NCI-H2171 (cell line): Measurements from ENCODE around the gene ZBED1.
"Not testable (repeated sequence)": the region's sequence is repeated elsewhere in the genome, so short reads cannot be mapped to it uniquely, and the experiment has no call there.

Source experiments
- DNase-seq: peaks from one replicate; lab custom pipeline; 2025; lab: John Stamatoyannopoulos, UW

Gene ZBED1

DNA sequence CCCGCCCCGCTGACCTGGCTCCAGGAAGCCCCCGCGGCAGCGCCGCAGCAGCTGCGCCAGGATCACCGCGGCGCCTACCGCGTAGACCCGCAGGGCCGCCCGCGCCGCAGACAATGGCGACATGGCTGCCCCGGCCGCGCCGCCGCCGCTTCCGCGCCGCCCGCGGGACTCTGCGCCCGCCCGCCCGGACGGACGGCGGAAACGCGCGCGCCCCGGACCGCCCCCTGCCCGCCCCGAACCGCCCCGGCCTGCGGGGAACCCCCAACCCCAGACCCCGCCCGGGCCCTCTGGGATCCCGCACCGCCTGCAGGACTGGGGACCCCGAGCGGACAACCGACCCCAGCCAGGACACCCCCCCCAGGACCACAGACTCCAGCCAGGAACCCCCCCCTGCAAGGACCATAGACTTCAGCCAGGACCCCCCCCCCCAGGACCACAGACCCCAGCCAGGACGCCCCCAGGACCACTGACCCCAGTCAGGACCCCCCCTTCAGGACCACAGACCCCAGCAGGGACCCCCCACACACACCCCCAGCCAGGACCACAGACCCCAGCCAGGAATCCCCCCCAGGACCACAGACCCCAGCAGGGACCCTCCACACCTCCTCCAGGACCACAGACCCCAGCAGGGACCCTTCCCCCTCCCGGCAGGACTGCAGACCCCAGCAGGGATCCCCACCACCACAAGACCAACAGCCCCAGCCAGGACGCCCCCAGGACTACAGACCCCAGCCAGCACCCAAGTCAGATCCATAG lies at the start of gene ZBED1, which contains the start of gene DHRSX:
ZBED1 (minus strand) TSS at position 174 of the 756 bp plus-strand sequence. CDS start 10,257 bp downstream, outside the sequence.
DHRSX (minus strand) TSS at position 174 of the 756 bp plus-strand sequence; CDS start at position 123, 51 bp downstream.
- DNase-seq, result no peak

- DNase-seq, result no peak
These were observed 49.1 kb upstream of the ZBED1 start for GRCh38 chrX:2549876-2550275.

DNA sequence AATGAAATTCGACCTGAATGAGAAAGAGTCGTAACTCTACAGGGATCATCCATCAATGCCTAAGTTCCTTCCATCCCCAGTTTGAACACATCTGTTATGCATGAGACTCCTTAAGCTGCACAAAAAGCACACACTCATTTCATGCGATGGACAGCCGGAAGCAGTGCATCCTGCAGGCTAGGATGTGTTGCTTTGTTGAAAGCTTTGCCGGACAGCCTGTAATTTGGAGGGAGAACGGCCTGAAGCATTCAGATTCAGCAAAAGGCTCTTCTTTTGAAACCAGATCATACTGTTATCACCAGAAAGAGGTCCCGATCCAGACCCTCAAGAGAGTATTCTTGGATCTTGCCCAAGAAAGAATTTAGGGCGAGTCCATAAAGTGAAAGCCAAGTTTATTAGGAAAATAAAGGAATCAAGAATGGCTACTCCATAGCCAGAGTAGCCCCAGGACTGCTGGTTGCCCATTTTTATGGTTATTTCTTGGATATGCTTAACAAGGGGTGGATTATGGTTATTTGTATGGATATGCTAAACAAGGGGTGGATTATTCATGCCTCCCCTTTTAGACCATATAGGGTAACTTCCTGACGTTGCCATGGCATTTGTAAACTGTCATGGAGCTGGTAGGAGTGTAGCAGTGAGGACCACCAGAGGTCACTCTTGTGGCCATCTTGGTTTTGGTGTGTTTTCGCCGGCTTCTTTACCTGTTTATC lies 48.1 kb upstream of the ZBED1 start:
- DNase-seq, result no peak

- no peak for DNase-seq
These were observed 47.0 kb upstream of the ZBED1 start for GRCh38 chrX:2547736-2548135.

DNA sequence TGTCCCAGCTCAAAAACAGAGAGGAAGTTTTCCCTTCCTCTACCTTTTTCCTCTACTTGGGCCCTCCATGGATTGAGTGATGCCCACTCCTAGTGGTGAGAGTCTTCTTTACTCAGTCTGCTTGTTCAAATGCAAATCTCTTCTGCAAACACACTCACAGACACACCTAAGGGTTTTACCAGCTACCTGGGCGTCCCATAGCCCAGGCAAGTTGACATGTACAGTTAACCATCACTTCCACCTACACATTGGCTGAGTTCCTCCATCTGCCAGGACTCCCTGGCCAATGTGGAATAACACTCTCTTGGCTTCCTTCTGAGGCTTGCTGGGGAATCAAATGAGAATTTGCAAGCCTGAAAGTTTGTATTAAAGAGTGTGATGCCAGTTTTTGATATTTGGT lies 45.7 kb upstream of the ZBED1 start:
- no peak for DNase-seq

DNA sequence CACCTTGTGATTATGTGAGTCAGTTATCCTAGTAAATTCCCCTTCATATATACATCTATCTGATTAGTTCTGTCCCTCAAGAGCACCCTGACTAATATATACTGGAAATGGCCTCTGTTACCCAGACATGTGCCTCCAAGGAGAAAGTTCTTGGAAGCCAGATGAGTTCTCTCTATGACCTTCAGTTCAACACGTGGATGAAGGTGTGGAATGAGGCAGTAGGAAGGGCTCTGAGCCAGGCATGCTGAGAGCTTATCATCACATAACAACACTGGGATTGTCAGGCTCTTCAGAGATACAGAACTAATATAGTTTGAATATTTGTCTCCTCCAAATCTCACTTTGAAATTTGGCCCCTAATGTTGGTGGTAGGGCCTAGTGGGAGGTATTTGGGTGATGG lies 44.4 kb upstream of the ZBED1 start:
- no peak for DNase-seq

GRCh38 chrX:2542826-2543521 lies 42.2 kb upstream of the ZBED1 start:
- no peak for DNase-seq

- no peak for DNase-seq
These were observed 40.8 kb upstream of the ZBED1 start for GRCh38 chrX:2541603-2542002.

GRCh38 chrX:2540426-2540947 lies 39.7 kb upstream of the ZBED1 start:
- no peak for DNase-seq

DNA sequence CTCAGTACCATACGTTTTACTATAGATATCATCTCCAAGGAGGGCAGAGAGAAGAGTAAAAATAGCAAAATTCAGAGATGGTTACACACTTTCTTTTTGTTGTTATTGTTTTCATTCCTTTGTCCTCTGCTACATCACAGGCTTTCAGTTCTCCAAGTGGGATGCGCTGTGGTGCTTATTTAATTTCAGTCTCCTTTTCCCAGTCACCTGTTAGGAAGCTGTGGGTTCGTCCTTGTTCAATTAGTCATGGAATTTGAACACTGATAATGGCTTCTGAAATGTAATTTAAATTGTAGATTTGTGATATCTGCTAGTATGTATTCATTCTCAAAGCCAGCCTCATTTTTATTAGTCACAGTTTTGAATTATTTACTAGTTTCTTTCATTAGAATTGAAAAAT lies 38.8 kb upstream of the ZBED1 start:
- no peak for DNase-seq

DNA sequence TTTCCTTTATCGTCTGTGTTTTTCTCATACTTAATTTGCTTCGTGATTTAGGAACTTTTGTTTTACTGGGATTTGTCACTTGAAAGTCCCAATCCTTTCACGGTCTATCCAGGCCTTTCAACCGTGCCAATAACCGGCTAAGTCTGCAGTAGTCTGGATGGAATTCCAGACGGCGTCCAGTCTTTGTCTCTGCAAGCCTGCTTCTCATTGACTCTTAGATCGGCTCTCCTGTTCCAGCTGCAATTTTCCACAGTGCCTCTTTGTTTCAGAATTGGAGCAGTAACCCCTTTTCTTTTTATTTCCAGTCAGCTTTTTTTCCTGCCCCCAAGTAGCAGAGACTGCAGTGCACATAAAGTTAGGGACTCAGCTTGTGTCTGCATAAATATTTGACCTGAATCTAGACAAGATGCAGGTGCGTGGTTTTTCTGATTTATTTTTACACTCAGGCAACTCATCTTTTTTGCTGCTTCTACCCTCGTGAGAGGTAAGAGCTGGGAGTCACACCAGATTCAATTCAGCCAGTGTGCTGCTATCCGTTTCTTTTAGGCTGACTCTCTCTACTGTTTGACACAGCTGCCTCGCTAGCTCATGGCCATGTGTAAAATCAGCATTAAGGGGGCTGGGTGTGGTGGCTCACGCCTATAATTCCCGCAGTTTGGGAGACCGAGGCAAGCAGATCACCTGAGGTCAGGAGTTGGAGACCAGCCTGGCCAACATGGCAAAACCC lies 37.4 kb upstream of the ZBED1 start:
- no peak for DNase-seq

GRCh38 chrX:2536974-2537373 lies 36.2 kb upstream of the ZBED1 start:
- DNase-seq, result no peak

DNA sequence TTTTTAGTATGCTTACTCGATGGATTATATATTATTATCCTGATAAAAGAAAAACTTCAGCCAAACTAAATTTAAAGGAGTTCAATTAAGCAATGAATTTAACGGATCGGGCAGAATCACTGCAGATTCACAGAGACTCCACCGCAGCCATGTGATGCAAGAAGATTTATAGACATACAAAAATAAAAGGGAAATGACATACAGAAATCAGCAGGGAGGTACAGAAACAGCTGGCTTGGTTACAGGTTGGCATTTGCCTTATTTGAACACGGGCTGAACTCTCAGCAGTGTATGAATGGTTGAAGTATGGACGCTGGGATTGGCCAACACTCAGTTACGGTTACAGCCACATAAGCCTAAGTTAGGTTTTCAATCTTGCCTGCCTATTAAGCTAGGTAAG lies 35.4 kb upstream of the ZBED1 start:
- DNase-seq, result no peak

GRCh38 chrX:2534261-2535021 lies 33.7 kb upstream of the ZBED1 start:
- DNase-seq, result not testable (repeated sequence)

DNA sequence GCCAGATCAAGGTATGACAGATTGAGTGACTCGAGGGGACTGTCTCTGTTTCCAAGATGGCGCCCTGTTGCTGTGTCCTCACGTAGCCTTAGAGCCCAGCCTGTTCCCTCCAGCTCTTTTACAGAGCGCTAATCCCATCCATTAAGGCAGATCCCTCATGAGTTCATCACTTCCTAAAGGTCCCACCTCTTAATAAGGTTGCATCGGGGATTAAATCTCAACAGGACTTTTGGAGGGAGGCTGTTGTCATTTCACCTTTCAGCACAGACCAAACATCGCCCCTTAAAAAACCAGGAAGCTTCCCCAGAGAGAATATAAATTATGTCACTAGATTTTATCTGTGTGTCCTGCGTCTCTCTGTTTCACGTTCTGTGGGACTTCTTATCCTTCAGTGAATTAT lies 32.6 kb upstream of the ZBED1 start:
- no peak for DNase-seq

GRCh38 chrX:2526390-2526789 lies 25.6 kb upstream of the ZBED1 start:
- DNase-seq, result no peak

- DNase-seq, result no peak
These were observed 23.1 kb upstream of the ZBED1 start for GRCh38 chrX:2523911-2524310.

DNA sequence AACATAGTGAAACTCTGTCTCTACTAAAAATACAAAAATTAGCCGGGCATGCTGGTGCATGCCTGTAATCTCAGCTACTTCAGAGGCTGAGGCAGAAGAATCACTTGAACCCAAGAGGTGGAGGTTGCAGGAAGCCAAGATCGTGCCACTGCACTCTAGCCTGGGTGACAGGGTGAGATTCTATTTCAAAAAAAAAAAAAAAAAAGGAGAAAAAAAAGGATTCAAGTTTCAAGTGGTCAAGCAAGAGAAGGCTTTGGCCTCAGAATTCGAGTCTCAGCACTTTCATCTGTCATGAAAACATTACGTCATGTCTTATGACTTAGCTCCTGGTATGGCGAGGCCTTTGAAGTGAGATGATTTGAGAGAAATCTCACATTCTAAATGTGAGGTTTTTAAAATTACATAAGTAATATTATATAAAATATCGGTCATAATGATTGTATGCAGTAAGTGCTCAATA lies 21.2 kb upstream of the ZBED1 start:
- DNase-seq, result no peak

GRCh38 chrX:2521092-2521926 lies 20.5 kb upstream of the ZBED1 start:
- DNase-seq, result no peak

DNA sequence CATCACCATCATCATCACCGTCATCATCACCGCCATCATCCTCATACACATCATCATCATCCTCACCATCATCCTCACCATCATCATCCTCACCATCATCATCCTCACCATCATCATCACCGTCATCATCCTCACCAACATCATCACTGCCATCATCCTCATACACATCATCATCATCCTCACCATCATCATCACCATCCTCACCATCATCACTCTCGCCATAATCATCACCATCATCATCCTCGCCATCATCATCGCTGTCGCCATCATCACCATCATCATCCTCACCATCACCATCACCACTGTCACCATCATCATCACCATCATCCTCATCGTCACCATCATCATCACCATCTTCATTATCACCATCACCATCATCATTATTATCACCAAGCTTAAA lies 19.8 kb upstream of the ZBED1 start:
- no peak for DNase-seq
